PFSK-1 (cell line): ENCODE measurements around the gene FEN1.

ENCODE experiments used
- FOXP2 ChIP-seq: optimal IDR thresholded peaks from 2 replicates; pipeline ENCODE3; 2011; ENCODE audit warnings: borderline replicate concordance, control low read depth, inconsistent platforms; ENCODE audit not compliant: insufficient read depth; ENCODE audit errors: extremely low read length, extremely low read depth
- POLR2AphosphoS5 ChIP-seq: IDR thresholded peaks from 2 replicates; pipeline ENCODE4 v1.6.1; 2012; ENCODE audit warnings: low read depth, mild to moderate bottlenecking, control low read depth, low read length, moderate library complexity
- SIN3A ChIP-seq: IDR thresholded peaks from 2 replicates; pipeline ENCODE4 v1.6.1; 2012; ENCODE audit warnings: mild to moderate bottlenecking, low read length, moderate library complexity, borderline replicate concordance; ENCODE audit not compliant: insufficient read depth
- TAF1 ChIP-seq: IDR thresholded peaks from 2 replicates; pipeline ENCODE4 v1.6.1; 2012; ENCODE audit warnings: low read length, control low read depth, borderline replicate concordance; ENCODE audit not compliant: insufficient read depth
- TF ChIP-seq, protein P1 (sequence below), 2 experiments: IDR thresholded peaks; 2 replicates each; pipeline versions ENCODE4 v1.6.1 to v1.8.0; 2011 to 2012; ENCODE audit warnings: low read depth in 2 of 2, low read length in 2 of 2, control low read depth in 1 of 2, inconsistent platforms in 1 of 2, mild to moderate bottlenecking in 1 of 2, moderate library complexity in 1 of 2; ENCODE audit not compliant: insufficient read depth in 1 of 2

FEN1 gene

DNA sequence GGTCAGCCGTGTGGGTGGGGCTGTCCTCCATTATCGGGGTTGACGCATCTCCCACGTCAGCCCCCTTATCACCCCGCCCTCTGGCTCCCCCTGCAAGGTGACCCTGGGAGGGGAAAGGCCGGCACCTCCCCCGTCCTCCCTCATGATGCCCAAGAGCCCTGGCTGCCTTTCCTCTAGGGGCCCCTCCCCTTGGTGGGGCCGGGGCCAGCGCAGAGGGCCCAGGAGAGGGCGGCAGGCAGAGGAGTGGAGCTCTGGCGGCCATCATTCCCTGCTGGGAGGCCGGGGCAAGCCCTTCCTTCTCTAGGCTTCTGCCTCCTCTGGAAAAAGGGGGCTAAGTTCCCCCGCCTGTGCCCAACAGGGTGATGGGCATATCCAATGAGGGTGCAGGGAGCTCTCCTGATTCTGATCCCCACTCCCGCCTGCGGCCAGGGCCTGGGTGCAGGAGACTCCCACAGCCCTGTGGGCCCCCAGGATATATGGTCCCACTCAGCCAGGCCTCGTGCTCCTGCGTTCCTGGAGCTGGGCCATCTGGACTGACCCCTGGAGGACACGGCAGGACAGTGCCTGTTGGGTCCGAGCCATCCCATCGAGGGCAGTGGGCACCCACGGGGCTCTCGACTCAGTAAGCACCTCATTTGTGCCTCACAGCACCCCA is 28.0 kb upstream of the FEN1 start:
- TF ChIP-seq, protein P1, sequence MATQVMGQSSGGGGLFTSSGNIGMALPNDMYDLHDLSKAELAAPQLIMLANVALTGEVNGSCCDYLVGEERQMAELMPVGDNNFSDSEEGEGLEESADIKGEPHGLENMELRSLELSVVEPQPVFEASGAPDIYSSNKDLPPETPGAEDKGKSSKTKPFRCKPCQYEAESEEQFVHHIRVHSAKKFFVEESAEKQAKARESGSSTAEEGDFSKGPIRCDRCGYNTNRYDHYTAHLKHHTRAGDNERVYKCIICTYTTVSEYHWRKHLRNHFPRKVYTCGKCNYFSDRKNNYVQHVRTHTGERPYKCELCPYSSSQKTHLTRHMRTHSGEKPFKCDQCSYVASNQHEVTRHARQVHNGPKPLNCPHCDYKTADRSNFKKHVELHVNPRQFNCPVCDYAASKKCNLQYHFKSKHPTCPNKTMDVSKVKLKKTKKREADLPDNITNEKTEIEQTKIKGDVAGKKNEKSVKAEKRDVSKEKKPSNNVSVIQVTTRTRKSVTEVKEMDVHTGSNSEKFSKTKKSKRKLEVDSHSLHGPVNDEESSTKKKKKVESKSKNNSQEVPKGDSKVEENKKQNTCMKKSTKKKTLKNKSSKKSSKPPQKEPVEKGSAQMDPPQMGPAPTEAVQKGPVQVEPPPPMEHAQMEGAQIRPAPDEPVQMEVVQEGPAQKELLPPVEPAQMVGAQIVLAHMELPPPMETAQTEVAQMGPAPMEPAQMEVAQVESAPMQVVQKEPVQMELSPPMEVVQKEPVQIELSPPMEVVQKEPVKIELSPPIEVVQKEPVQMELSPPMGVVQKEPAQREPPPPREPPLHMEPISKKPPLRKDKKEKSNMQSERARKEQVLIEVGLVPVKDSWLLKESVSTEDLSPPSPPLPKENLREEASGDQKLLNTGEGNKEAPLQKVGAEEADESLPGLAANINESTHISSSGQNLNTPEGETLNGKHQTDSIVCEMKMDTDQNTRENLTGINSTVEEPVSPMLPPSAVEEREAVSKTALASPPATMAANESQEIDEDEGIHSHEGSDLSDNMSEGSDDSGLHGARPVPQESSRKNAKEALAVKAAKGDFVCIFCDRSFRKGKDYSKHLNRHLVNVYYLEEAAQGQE (IDR thresholded peaks at IDR 0.05; ENCODE audit: insufficient read depth in 1 of 2, low read depth in 2 of 2, low read length in 2 of 2): no peak
- TF ChIP-seq SIN3A (no peak), TAF1 (no peak), FOXP2 (no peak), POLR2AphosphoS5 (no peak)

- TF ChIP-seq TAF1 (no peak), POLR2AphosphoS5 (no peak), SIN3A (no peak), FOXP2 (no peak)
- TF ChIP-seq, protein P1 (IDR thresholded peaks at IDR 0.05; ENCODE audit: insufficient read depth in 1 of 2, low read depth in 2 of 2, low read length in 2 of 2): no peak
These were observed 27.0 kb upstream of the FEN1 start for GRCh38 chr11:61765550-61766253.

DNA sequence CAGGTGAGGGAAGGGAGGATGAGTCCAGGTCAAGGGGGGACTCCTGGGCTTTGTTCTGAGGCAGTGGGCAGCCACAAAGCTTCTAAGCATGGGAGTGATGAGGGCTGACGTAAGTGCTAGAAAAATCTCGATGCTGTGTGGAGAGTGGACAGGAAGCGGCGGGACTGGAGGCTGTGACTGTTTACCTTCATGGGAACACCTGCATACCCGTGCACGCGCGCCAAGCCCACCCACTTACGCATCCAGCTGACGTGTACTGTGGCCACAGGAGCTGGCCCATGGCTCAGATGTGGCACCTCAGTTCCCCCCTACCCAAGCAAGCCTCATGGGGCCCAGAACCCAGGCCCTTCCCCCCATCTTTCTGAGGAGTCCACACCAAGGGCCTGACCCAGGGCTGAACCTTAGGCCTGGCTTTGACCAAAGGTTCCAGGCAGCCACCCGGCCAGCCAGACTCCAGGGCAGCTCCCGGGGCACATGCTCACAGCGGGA is 26.3 kb upstream of the FEN1 start:
- TF ChIP-seq POLR2AphosphoS5 (no peak), FOXP2 (peak; percentile 65), SIN3A (no peak)
- TF ChIP-seq, protein P1 (IDR thresholded peaks at IDR 0.05; ENCODE audit: insufficient read depth in 1 of 2, low read depth in 2 of 2, low read length in 2 of 2): no peak

GRCh38 chr11:61768376-61769076 is 24.2 kb upstream of the FEN1 start:
- TF ChIP-seq SIN3A (no peak), POLR2AphosphoS5 (no peak), FOXP2 (no peak), TAF1 (no peak)
- TF ChIP-seq, protein P1 (IDR thresholded peaks at IDR 0.05; ENCODE audit: insufficient read depth in 1 of 2, low read depth in 2 of 2, low read length in 2 of 2): no peak
